Activated CD8-positive, alpha-beta T cell treated with anti-CD3 and anti-CD28 coated beads for 36 hours (primary cell): Measurements from ENCODE around the gene BTBD18. TPM values are rescaled to one million over a fixed set of nuclear protein-coding genes. Genes with fewer than 3 reads are reported as not detected.

ENCODE experiments used
- ATAC-seq: fragments of 200-7000 bp; cut with Tn5 transposase; one replicate; pipeline ENCODE4 v1.10.0; 2021; ENCODE audit warnings: mild to moderate bottlenecking, moderate library complexity
- CTCF ChIA-PET: fragments of 350-600 bp; sonication (Branson Sonifier 250); formaldehyde crosslinking; loops from one replicate; lab custom pipeline; 2021; ENCODE audit warnings: antibody characterized with exemption; lab: Charles Lee
- POLR2A ChIA-PET: fragments of 350-600 bp; sonication (Branson Sonifier 250); formaldehyde crosslinking; loops from one replicate; lab custom pipeline; 2021; ENCODE audit warnings: antibody characterized with exemption; lab: Charles Lee
- DNase-seq: peaks from one replicate; pipeline ENCODE4 v3.0.0-alpha.2; 2020
- H3K27ac Mint-ChIP-seq: one replicate; pipeline ENCODE4 v1.8.0; 2021; ENCODE audit warnings: mild to moderate bottlenecking, mixed read lengths
- H3K27me3 Mint-ChIP-seq: one replicate; pipeline ENCODE4 v1.8.0; 2021; ENCODE audit warnings: mixed read lengths
- H3K36me3 Mint-ChIP-seq: one replicate; pipeline ENCODE4 v1.8.0; 2021; ENCODE audit warnings: low read depth, mixed read lengths
- H3K4me1 Mint-ChIP-seq: one replicate; pipeline ENCODE4 v1.8.0; 2021; ENCODE audit warnings: low read depth, mixed read lengths
- H3K4me3 Mint-ChIP-seq: one replicate; pipeline ENCODE4 v1.8.0; 2021; ENCODE audit warnings: mild to moderate bottlenecking, moderate library complexity, mixed read lengths
- H3K9me3 Mint-ChIP-seq: one replicate; pipeline ENCODE4 v1.8.0; 2021; ENCODE audit warnings: mixed read lengths
- CTCF ChIP-seq: fragments of 200-600 bp; IDR thresholded peaks from one replicate; pipeline ENCODE4 v1.8.0; 2022; ENCODE audit warnings: antibody characterized with exemption, mild to moderate bottlenecking
- intact Hi-C: fragments of 100-400 bp; cut with micrococcal nuclease; formaldehyde crosslinking; loops from one replicate; pipeline ENCODE4 v1.10.0; 2022
- total RNA-seq, 2 experiments: library from RNA; stranded (reverse); gene quantifications; one replicate each; pipeline ENCODE4 v1.2.3, GENCODE V29; 2021

BTBD18 gene
- total RNA-seq, 2 experiments from 2014 or later = not detected

DNA sequence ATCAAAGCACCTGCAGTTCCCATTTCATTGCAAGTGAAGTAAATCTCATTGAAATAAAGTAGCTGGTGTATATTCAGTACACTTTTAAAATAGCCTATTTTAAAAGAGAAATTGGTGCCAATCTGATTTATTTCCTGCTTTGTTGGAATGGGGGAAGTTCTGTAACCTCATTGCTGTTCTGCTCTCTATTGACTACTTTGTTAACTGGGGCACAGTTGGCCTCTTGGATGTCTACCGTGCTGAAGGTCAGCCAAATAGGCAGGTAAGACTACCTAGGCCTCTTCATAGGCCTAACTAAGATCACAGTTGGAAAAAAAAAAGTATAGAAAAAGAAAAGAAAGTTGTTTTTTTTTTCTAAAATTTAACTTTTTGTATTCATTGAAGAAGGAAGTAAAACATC is 19.2 kb upstream of the BTBD18 start:
- Mint-ChIP-seq H3K4me1 (no peaks in the 10 kb centered on the region), H3K4me3 (no peak overlapping the region), H3K27me3 (no peaks in the 10 kb centered on the region), H3K27ac (no peak overlapping the region), H3K36me3 (no peaks in the 10 kb centered on the region), H3K9me3 (no peaks in the 10 kb centered on the region)
- TF ChIP-seq CTCF = no peak
- ChIA-PET POLR2A (no interaction called here), CTCF (interaction anchor here (0.6 to 1.0 kb wide), 3 partner anchors 15 to 63 kb away, joined by 3 to 4 read pairs (median 3); no protein-coding TSS in a partner anchor)
- intact Hi-C loops = no loop called here
- DNase-seq = no peak
- no peak for ATAC-seq

DNA sequence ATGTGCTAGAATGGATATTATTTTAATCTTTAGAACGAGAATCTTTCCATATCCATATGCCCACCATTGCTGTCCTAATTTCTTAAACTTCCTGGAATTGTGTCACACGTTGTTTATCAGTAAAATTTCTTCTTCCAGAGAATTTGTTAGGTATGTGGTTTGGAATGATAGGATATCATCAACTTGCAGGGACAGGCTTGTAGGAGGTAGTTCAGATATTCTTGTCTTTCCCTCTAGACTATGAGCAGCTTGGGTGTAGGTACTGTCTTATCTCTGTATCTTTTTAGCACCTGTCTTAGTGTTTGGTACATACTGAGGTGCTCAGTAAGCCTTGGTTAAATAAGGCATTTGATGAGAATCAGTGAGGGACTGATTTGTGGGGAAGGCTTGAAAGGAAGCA is 13.4 kb upstream of the BTBD18 start:
- peaks cover 13% of the 10 kb centered on the region for H3K4me1 Mint-ChIP-seq
- H3K4me3 Mint-ChIP-seq = no peak overlapping the region
- no peaks in the 10 kb centered on the region for H3K9me3 Mint-ChIP-seq
- DNase-seq (no peak), ATAC-seq (no peak)
- TF ChIP-seq CTCF = no peak
- ChIA-PET CTCF (interaction anchor here (1.0 to 8.4 kb wide), 7 partner anchors 10 to 419 kb away, joined by 3 to 57 read pairs (median 4); no protein-coding TSS in a partner anchor), POLR2A (interaction anchor here (0.9 kb wide), 1 partner anchor 24 kb away, joined by 3 read pairs; the partner anchor contains the start of gene SELENOH)
- no peaks in the 10 kb centered on the region for H3K36me3 Mint-ChIP-seq
- intact Hi-C loops = no loop called here
- H3K27ac Mint-ChIP-seq = no peak overlapping the region
- H3K27me3 Mint-ChIP-seq = no peaks in the 10 kb centered on the region

GRCh38 chr11:57764566-57764965 is 12.9 kb upstream of the BTBD18 start:
- Mint-ChIP-seq H3K27me3 (no peaks in the 10 kb centered on the region), H3K4me1 (peaks cover 14% of the 10 kb centered on the region), H3K9me3 (no peaks in the 10 kb centered on the region), H3K36me3 (no peaks in the 10 kb centered on the region), H3K4me3 (no peak overlapping the region), H3K27ac (no peak overlapping the region)
- TF ChIP-seq CTCF = no peak
- ATAC-seq (no peak), DNase-seq (no peak)
- ChIA-PET POLR2A (interaction anchor here (0.9 kb wide), 1 partner anchor 23 kb away, joined by 3 read pairs; the partner anchor contains the start of gene SELENOH), CTCF (interaction anchor here (1.0 to 8.4 kb wide), 5 partner anchors 9 to 419 kb away, joined by 3 to 57 read pairs (median 4); no protein-coding TSS in a partner anchor)
- intact Hi-C loops = no loop called here

DNA sequence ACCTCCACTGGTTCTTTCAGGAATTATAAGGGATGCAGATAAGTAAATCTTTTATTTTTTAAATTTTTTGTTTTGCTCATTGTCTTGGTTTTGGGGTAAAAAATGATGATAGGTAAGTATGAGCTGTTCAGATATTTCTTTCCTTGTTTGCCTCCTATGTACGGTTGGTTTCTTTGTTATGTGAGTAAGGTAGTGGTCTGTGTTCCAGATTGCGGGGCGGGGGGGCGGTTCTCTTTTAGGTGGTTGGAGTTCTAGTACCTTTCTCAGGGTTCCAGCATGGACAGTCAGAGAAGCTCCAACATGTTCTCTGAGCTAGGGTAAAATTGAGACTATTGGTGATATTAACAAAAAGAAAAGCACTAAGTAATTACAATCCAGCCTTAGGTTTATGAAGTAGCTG is 12.4 kb upstream of the BTBD18 start:
- ChIA-PET POLR2A (interaction anchor here (0.9 kb wide), 1 partner anchor 23 kb away, joined by 3 read pairs; the partner anchor contains the start of gene SELENOH), CTCF (interaction anchor here (1.0 to 8.4 kb wide), 5 partner anchors 9 to 418 kb away, joined by 3 to 57 read pairs (median 4); no protein-coding TSS in a partner anchor)
- DNase-seq = no peak

More for the DNA sequence above, 12.4 kb upstream of the BTBD18 start:
- no peak for TF ChIP-seq CTCF
- Mint-ChIP-seq H3K36me3 (no peaks in the 10 kb centered on the region), H3K27me3 (no peaks in the 10 kb centered on the region), H3K27ac (no peak overlapping the region), H3K9me3 (no peaks in the 10 kb centered on the region), H3K4me3 (no peak overlapping the region), H3K4me1 (peaks cover 14% of the 10 kb centered on the region)
- no peak for ATAC-seq
- intact Hi-C loops = no loop called here
